ENCODE data around the gene PMEPA1.

PMEPA1 gene

DNA sequence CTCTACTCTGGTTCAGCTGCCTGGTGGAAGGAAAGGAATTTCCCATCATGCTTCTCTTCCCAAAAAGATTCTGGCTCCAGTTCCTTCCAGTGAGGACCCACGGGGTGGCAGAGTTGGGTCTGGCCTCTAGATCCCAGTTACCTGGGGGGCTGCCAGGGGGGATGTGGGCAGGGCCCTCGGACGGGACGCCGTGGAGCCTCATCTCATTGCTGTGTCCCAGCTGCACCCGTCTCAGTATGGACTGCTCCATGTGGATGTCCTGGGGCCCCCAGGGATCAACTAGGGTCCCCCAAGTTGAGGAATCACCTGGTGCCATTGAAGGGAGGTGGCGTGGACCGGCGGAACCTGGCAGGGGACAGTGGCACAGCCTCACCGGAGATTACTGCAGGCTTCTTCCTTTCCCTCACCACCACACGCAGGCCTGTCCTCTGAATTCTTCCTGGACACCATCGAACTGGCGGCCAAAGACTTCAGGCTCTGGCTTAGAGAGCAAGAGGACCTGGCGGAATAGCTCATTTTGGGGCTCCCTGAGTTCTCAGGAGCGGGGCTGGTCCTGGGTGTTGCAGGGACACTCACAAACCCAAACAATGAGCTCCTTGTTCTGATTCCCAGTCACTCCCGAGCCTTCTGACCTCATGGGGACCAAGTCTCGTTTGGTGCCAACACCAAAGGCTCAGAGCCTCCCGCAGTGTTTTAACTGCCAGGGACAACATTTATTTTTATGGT, 98.1 kb downstream of the PMEPA1 start:
- H3K4me1 ChIP-seq (ENCODE audit: control insufficient read depth, insufficient read depth, low read length), result no peaks in the 10 kb centered on the region
- no peak overlapping the region for H3K27ac ChIP-seq (ENCODE audit: extremely low read depth, low read depth, low read length)
- no peaks in the 10 kb centered on the region for H3K36me3 ChIP-seq (ENCODE audit: control insufficient read depth in 2 of 2, insufficient read depth in 1 of 2, low read length in 2 of 2)
- POLR2A ChIA-PET, result no interaction called here
- no peak overlapping the region for H3K4me3 ChIP-seq (ENCODE audit: low read depth, low read length)
- CTCF ChIA-PET, result interaction anchor here (0.6 to 0.7 kb wide), 3 partner anchors 14 to 231 kb away, joined by 3 read pairs; no protein-coding TSS in a partner anchor
- no peaks in the 10 kb centered on the region for H3K9me3 ChIP-seq (ENCODE audit: control insufficient read depth, insufficient read depth, low read depth, low read length)
- TF ChIP-seq KLF8 (tag by site-specific recombination; IDR thresholded peaks at IDR 0.05) (no peak), ZNF311 (tag by site-specific recombination; IDR thresholded peaks at IDR 0.05; ENCODE audit: borderline replicate concordance) (no peak), ZNF146 (tag by site-specific recombination; IDR thresholded peaks at IDR 0.05) (no peak), MZF1 (tag by site-specific recombination; IDR thresholded peaks at IDR 0.05; ENCODE audit: borderline replicate concordance) (no peak), RBAK (tag by site-specific recombination; IDR thresholded peaks at IDR 0.05) (no peak), KLF10 (tag by site-specific recombination; IDR thresholded peaks at IDR 0.05) (no peak), GLI4 (tag by site-specific recombination; IDR thresholded peaks at IDR 0.05) (no peak), ZNF654 (tag by site-specific recombination; IDR thresholded peaks at IDR 0.05; ENCODE audit: low read depth) (no peak), ZNF830 (tag by site-specific recombination; IDR thresholded peaks at IDR 0.05; ENCODE audit: low read depth) (no peak), ZNF248 (tag by site-specific recombination; IDR thresholded peaks at IDR 0.05) (no peak), ZBTB48 (tag by site-specific recombination; IDR thresholded peaks at IDR 0.05) (no peak), ZNF626 (tag by site-specific recombination; IDR thresholded peaks at IDR 0.05) (no peak), ZNF561 (tag by site-specific recombination; IDR thresholded peaks at IDR 0.05; ENCODE audit: borderline replicate concordance) (no peak), HOXA7 (CRISPR knock-in tag; IDR thresholded peaks at IDR 0.05; ENCODE audit: borderline replicate concordance) (no peak), ZNF48 (tag by site-specific recombination; IDR thresholded peaks at IDR 0.05) (no peak)
- TF ChIP-seq, protein P1, sequence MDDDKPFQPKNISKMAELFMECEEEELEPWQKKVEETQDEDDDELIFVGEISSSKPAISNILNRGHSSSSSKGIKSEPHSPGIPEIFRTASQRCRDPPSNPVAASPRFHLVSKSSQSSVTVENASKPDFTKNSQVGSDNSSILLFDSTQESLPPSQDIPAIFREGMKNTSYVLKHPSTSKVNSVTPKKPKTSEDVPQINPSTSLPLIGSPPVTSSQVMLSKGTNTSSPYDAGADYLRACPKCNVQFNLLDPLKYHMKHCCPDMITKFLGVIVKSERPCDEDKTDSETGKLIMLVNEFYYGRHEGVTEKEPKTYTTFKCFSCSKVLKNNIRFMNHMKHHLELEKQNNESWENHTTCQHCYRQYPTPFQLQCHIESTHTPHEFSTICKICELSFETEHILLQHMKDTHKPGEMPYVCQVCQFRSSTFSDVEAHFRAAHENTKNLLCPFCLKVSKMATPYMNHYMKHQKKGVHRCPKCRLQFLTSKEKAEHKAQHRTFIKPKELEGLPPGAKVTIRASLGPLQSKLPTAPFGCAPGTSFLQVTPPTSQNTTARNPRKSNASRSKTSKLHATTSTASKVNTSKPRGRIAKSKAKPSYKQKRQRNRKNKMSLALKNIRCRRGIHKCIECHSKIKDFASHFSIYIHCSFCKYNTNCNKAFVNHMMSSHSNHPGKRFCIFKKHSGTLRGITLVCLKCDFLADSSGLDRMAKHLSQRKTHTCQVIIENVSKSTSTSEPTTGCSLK (tag by site-specific recombination; IDR thresholded peaks at IDR 0.05), result no peak
- TF ChIP-seq, protein P2, sequence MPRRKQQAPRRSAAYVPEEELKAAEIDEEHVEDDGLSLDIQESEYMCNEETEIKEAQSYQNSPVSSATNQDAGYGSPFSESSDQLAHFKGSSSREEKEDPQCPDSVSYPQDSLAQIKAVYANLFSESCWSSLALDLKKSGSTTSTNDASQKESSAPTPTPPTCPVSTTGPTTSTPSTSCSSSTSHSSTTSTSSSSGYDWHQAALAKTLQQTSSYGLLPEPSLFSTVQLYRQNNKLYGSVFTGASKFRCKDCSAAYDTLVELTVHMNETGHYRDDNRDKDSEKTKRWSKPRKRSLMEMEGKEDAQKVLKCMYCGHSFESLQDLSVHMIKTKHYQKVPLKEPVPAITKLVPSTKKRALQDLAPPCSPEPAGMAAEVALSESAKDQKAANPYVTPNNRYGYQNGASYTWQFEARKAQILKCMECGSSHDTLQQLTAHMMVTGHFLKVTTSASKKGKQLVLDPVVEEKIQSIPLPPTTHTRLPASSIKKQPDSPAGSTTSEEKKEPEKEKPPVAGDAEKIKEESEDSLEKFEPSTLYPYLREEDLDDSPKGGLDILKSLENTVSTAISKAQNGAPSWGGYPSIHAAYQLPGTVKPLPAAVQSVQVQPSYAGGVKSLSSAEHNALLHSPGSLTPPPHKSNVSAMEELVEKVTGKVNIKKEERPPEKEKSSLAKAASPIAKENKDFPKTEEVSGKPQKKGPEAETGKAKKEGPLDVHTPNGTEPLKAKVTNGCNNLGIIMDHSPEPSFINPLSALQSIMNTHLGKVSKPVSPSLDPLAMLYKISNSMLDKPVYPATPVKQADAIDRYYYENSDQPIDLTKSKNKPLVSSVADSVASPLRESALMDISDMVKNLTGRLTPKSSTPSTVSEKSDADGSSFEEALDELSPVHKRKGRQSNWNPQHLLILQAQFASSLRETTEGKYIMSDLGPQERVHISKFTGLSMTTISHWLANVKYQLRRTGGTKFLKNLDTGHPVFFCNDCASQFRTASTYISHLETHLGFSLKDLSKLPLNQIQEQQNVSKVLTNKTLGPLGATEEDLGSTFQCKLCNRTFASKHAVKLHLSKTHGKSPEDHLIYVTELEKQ (tag by site-specific recombination; IDR thresholded peaks at IDR 0.05; ENCODE audit: borderline replicate concordance), result no peak

DNA sequence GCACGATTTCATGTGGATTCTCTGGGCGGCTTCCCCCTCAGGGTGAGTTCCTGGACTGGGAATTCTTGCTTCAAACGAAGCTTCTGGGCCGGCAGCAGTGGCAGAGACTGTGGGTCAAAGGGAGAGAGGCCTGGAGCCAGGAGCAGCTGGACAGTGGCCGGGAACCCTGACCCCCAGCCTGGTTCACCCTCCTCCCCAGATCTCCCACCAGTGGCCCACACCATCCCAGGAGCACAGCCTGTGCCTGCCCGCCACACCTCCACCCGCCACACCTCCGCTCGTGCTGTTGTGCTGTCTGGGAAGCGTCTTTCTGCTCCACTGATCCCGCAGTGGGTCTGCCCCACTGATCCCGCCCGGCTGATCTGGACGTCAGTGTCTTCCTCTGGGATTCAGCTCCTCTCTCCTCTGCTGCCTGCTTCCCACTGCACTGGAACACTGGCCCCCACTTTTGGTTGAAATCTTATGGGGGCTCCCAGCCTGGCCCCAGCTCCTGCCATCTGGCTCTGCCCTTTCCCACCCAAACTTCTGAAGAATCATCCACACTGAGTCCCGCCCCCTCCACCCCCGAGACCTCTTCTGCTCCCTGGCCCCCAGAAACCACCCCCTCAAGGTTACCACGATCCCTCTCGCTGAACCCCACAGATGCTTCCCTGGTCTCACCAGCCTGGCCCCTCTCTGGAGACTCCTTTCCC, 99.4 kb downstream of the PMEPA1 start:
- Histone ChIP-seq H3K4me3 (ENCODE audit: low read depth, low read length) (no peak overlapping the region), H3K4me1 (ENCODE audit: control insufficient read depth, insufficient read depth, low read length) (no peaks in the 10 kb centered on the region), H3K27ac (ENCODE audit: extremely low read depth, low read depth, low read length) (no peak overlapping the region), H3K36me3 (ENCODE audit: control insufficient read depth in 2 of 2, insufficient read depth in 1 of 2, low read length in 2 of 2) (no peaks in the 10 kb centered on the region), H3K9me3 (ENCODE audit: control insufficient read depth, insufficient read depth, low read depth, low read length) (no peaks in the 10 kb centered on the region)
- TF ChIP-seq ZNF530 (tag by site-specific recombination; IDR thresholded peaks at IDR 0.05; ENCODE audit: low read depth) (no peak), ZNF202 (tag by site-specific recombination; IDR thresholded peaks at IDR 0.05; ENCODE audit: borderline replicate concordance) (no peak)
- CTCF ChIA-PET, result no interaction called here
- POLR2A ChIA-PET, result interaction anchor here (0.6 kb wide), 1 partner anchor 1218 kb away, joined by 5 read pairs; the partner anchor contains the start of gene CSTF1
